Lower leg skin (tissue), 4 donors: ENCODE measurements around the gene CDC37. TPM values are rescaled to one million over a fixed set of nuclear protein-coding genes. Genes with fewer than 3 reads are reported as not detected.
A peak's percentile ranks its signal among the peaks of the same experiment; 100 is the strongest.
"Not testable (repeated sequence)": the region's sequence is repeated elsewhere in the genome, so short reads cannot be mapped to it uniquely, and the experiment has no call there.

Experiments
- DNase-seq, 2 donors: peaks; one replicate each; pipeline ENCODE4 v3.0.0-alpha.2; 2019; ENCODE audit warnings: low spot score in 2 of 2
- H3K4me3 ChIP-seq: fragments of 200-600 bp; sonication (generic); 2 replicates; pipeline ENCODE4 v1.5.1; 2017; ENCODE audit warnings: mild to moderate bottlenecking, low read depth; ENCODE audit not compliant: poor library complexity, severe bottlenecking
- POLR2A ChIP-seq, 2 donors: fragments of 450-650 bp; IDR thresholded peaks; one replicate each; pipeline ENCODE4 v1.6.1; 2016 to 2017; ENCODE audit warnings: antibody characterized with exemption in 2 of 2, mild to moderate bottlenecking in 1 of 2, moderate library complexity in 1 of 2
- WGBS, 2 donors: methylation state at CpG; one replicate each; pipeline ENCODE4 v1.1.5; 2018; 5-methylcytosine and 5-hydroxymethylcytosine counted together
- intact Hi-C: fragments of 100-400 bp; cut with DNase I; formaldehyde crosslinking; loops from one replicate; pipeline ENCODE4 v1.15.0; 2023; ENCODE audit warnings: low total_unique reads
- total RNA-seq, 4 donors: library from RNA; depleted of rRNA; stranded (reverse); fragments of >200 nt; gene quantifications; one replicate each; pipeline ENCODE4 v1.1.0, GENCODE V29; 2016
- TF ChIP-seq, protein P1 (sequence below), 3 donors: fragments of 450-650 bp; IDR thresholded peaks; one replicate each; pipeline ENCODE4 v1.5.1; 2016; ENCODE audit warnings: antibody characterized with exemption in 3 of 3, mild to moderate bottlenecking in 3 of 3, moderate library complexity in 2 of 3

The CDC37 gene
- total RNA-seq, 4 donors from 2014 or later: 92.8 to 142 (median 120) TPM

DNA sequence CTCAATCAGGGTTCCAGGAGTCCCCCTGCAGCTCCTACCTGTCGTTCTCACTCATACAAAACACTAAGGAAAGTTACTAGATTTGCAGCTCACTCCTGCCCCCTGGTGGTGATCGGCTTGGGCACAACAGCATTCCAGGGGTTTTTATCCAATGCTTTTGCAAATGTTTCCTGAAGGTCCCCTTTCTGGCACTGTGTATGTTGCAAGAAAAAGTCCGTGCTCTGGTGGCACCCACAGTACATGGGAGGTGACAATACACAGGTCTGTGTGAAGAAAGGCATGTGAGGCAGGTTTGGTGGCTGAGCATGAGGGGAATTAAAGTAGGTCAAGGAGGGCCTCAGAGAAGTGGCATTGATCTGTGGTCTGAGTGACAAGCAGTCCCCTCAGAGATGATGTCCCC lies 14.4 kb downstream of the CDC37 start:
- DNase-seq: peak; percentile 87 to 98
- no peak overlapping the region for H3K4me3 ChIP-seq
- no peak for TF ChIP-seq POLR2A (IDR thresholded peaks at IDR 0.05)
- TF ChIP-seq, protein P1, sequence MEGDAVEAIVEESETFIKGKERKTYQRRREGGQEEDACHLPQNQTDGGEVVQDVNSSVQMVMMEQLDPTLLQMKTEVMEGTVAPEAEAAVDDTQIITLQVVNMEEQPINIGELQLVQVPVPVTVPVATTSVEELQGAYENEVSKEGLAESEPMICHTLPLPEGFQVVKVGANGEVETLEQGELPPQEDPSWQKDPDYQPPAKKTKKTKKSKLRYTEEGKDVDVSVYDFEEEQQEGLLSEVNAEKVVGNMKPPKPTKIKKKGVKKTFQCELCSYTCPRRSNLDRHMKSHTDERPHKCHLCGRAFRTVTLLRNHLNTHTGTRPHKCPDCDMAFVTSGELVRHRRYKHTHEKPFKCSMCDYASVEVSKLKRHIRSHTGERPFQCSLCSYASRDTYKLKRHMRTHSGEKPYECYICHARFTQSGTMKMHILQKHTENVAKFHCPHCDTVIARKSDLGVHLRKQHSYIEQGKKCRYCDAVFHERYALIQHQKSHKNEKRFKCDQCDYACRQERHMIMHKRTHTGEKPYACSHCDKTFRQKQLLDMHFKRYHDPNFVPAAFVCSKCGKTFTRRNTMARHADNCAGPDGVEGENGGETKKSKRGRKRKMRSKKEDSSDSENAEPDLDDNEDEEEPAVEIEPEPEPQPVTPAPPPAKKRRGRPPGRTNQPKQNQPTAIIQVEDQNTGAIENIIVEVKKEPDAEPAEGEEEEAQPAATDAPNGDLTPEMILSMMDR (IDR thresholded peaks at IDR 0.05): peak in 2 of 3 donors; percentile 55 to 85
- WGBS, 2 donors: 0% methylated on average over 3 of the region's 3 CpGs
- intact Hi-C loops: loop anchor here (2.0 kb wide), 1 partner anchor 120 kb away; no protein-coding TSS in a partner anchor

DNA sequence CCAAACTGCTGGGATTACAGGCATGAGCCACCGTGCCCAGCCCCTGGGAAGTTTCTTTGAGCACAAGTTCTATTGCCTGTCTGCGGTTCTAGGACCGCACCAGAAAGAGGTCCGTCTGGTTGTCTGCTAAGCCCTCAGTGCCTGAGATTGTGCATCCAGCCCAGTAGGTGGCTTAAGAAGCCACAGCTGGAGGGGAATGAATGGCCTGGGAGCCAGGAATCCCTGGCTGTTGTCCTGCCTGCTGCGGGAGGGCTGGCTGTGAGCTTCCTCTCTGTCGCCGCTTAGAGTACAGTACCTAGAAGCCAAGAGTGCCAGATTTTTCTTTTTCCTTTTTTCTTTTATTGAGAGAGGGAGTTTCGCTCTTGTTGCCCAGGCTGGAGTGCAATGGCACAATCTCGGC lies 18.8 kb downstream of the CDC37 start:
- 80 to 85% methylated on average over 9 of the region's 9 CpGs for WGBS, 2 donors
- intact Hi-C loops: no loop called here
- DNase-seq: no peak
- TF ChIP-seq, protein P1 (IDR thresholded peaks at IDR 0.05): no peak
- no peak for TF ChIP-seq POLR2A (IDR thresholded peaks at IDR 0.05)
- no peak overlapping the region for H3K4me3 ChIP-seq

DNA sequence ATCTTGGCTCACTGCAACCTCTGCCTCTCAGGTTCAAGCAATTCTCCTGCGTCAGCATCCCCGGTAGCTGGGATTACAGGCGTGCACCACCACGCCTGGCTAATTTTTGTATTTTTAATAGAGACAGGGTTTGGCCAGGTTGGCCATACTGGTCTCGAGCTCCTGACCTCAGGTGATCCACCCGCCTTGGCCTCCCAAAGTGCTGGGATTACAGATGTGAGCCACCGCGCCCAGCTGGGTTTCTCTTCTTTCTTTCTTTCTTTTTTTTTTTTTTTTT lies 20.2 kb downstream of the CDC37 start:
- intact Hi-C loops, DNase-seq, H3K4me3 ChIP-seq: not testable (repeated sequence)
- WGBS, 2 donors: 87 to 89% methylated on average over 8 of the region's 8 CpGs

DNA sequence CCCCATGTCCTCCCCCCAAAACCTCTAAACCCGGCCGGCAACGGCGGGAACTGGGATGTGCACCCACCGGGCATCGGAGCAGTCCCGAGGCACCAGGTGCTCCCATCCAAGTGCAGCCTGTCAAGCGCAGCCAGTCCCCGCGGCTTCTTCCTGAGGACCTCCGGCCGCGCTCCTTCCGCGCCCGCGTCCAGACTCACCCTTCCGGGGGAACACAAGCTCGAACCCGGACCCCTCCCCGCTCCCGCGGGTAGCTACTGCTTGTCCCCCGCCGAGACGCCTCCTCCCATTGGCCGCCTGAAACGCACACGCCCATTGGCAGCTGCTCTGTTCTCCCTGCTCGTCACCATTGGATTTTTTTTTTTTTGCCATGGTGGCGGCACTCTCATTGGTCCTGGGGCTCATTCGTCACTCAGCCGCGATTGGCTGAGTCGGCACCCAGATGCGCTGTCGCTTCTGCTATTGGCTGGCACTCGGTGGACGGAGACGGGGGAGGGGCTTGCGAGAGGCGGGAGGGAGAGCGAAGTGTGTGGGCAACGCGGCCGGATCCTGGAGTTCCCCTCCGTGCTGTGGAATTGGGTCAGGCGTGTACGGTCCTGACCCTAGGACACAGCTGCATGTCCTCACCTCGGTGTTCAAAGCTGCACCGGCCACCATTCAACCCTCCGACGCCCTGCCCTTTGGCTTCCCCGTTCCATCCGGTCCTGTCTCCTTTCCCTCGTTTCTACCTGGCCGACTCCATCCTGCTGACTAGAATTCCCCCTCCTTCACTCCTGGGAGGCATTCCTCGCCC lies 22.8 kb downstream of the CDC37 start, which contains the start of gene TYK2:
Gene TYK2 (minus strand): TSS at position 260 of the 790 bp plus-strand sequence. CDS start 2,166 bp downstream, outside the sequence.
- peak; percentile 96 to 99 for DNase-seq
- intact Hi-C loops: no loop called here
- H3K4me3 ChIP-seq: peak within 1 kb of the TSS; percentile 89
- 0 to 1% methylated on average over 56 to 58 of the region's 58 CpGs for WGBS, 2 donors
- TF ChIP-seq POLR2A (IDR thresholded peaks at IDR 0.05): peak in 1 of 2 donors; percentile 17
- TF ChIP-seq, protein P1 (IDR thresholded peaks at IDR 0.05): no peak

DNA sequence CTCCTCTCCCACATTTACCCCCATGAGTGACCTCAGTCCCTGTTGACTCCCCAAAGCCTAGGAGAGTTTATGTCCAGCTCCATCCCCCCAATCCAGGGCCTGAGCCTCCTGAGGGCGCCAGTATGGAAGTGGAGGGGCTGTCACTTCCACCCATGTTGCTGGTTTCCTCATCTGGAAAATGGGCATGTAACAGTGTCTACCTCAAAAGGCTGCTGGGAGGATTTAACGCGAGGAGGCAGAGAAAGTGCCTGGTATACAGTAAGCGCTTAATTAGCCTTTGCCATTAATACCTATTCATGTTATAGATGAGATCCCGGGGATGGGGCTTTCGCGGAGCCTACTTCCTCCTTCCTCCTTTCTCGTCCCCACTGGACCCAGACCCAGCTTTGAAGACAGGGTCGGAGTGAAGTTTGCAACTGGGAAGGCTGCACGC lies 23.4 kb downstream of the CDC37 start:
- no peak for TF ChIP-seq POLR2A (IDR thresholded peaks at IDR 0.05)
- TF ChIP-seq, protein P1 (IDR thresholded peaks at IDR 0.05): no peak
- DNase-seq: no peak
- peak overlapping the region; percentile 89 for H3K4me3 ChIP-seq
- 0 to 1% methylated on average over 10 of the region's 10 CpGs for WGBS, 2 donors
- intact Hi-C loops: no loop called here

DNA sequence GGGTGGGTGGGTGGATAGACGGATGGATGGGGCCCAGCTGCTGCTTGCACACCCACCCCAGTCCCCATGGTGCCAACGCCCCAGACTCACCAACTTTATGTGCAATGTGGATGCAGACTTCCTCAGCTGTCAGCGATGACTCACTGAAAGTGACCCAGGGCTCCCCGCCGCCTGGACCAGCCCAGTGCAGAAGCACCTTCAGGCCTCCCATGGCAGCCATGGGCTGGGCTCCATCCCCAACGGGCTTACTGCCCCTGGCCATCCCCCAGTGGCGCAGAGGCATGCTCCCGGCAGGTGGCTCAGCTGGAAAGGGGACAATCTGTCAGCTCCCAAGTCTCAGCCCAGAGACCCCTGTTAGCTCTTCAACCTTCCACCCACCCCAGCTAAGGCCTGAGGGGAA lies 25.2 kb downstream of the CDC37 start:
- no peak overlapping the region for H3K4me3 ChIP-seq
- 95 to 98% methylated on average over 8 of the region's 8 CpGs for WGBS, 2 donors
- no peak for TF ChIP-seq POLR2A (IDR thresholded peaks at IDR 0.05)
- TF ChIP-seq, protein P1 (IDR thresholded peaks at IDR 0.05): no peak
- no peak for DNase-seq
- intact Hi-C loops: no loop called here

DNA sequence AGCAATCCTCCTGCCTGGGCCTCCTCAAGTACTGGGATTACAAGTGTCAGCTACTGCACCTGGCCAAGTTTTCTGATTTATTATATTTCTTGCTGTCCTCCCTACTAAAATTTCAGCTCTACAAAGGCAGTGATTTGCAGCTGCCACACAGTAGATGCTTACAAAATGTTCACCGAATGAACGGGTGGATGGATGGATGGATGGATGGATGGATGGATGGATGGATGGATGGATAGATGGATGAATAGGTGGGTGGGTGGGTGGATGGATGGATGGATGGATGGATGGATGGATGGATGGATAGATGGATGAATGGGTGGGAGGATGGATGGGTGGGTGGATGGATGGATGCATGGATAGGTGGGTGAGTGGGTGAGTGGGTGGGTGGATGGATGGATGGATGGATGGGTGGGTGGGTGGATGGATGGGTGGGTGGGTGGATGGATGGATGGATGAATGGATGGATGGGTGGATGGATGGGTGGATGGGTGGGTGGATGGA lies 26.2 kb downstream of the CDC37 start:
- 90 to 94% methylated on average over 2 of the region's 2 CpGs for WGBS, 2 donors
- DNase-seq, intact Hi-C loops, H3K4me3 ChIP-seq: not testable (repeated sequence)
